NCI-H2171 treated with DMSO at 0.1 percent for 48 hours (cell line): Measurements from ENCODE around the gene PAAF1.
A peak's percentile ranks its signal among the peaks of the same experiment; 100 is the strongest.
"Not testable (repeated sequence)": the region's sequence is repeated elsewhere in the genome, so short reads cannot be mapped to it uniquely, and the experiment has no call there.

ENCODE experiments used
- DNase-seq: peaks from one replicate; lab custom pipeline; 2025; lab: John Stamatoyannopoulos, UW

PAAF1 gene

DNA sequence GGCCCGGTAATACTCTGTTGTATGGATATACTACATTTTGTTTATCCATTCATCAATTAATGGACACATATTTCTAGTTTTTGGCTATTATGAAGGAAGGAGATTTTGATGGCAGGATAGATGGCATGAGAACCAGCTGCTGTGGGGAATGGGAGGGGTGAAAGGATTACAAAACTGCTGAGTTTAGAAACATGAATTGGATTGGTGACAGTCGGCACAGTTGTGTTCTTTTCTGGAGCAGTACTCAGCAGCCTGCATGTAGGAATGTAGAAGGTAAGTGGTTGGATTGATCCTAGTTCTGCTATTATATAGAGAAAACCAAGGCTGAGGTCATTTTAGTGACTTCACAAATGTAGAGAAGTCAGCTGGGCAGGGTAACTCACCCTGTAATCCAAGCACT, 7.1 kb downstream of the PAAF1 start:
- DNase-seq: no peak

DNA sequence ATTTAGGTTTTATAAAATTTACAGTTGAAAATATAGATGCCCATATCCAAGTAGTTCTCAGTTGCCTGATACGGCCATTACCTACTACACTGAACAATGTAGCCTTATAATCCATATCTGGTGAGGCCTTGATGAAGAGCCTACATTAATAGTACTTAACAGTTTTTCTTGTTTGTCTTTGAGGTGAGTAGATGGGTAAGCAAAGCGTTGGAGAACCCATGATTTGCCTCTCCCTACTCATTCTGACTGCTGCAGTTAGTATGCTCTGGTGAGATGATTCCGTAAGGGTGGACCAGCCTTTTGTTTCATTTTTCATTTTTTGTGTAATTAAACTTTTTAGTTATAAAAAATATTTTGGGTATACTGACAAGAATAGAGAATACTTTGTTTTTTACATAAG, 11.4 kb downstream of the PAAF1 start:
- DNase-seq: no peak

DNA sequence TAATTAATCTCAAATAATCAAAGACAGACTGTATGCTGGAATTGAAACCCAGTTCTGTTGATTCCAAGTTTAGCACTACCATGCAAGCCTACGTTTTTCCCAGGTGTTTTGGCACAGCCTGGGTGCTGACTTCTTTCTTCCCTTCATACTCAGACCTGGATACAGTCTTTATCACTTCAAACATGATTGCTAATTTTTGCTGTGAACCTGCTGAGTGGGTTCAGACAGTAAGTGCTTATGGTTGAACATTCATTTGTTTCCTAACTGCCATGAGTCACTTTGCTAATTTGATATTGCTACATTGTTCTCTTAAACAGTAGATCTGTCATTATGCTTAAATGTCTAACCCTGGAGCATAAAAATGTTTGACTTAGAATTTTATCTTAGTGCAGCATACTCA, 12.2 kb downstream of the PAAF1 start:
- DNase-seq: no peak

DNA sequence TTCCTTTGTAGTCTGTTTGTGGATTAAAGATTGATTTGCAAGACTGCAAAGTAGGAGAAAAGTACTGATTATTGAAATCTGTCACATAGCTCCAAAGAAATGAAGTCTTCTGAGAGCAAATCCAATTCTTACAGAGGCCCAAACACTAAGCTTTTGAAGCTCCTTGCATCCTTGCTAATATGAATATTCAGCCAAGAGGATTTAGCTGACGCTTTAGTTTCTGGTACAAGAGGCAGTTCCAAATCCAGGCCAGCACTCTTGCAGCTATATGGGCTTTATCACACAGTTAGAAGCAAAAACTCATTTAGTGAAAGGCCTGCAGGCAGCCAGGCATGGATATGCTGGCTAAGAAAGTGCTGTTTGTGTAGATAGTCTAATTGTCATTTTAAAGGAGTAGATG, 12.7 kb downstream of the PAAF1 start:
- no peak for DNase-seq

DNA sequence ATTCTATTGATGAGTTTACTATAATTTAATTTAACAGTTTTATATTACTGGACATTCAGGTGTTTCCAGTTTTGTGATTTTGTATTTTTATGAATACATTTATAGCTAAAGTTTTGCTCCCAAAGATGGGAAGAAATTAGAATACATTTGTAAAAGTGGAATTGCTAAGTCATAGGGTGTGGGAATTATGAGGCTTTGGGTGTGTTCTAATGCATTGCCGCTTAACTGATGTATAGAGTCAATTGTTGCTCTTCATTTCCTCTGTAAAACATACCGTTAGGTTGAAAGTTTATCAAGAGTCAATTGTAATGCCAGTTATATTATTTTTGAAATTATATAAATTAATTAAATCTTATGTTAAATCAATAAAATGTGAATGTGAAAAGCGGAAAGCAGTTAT, 16.2 kb downstream of the PAAF1 start:
- DNase-seq: no peak

DNA sequence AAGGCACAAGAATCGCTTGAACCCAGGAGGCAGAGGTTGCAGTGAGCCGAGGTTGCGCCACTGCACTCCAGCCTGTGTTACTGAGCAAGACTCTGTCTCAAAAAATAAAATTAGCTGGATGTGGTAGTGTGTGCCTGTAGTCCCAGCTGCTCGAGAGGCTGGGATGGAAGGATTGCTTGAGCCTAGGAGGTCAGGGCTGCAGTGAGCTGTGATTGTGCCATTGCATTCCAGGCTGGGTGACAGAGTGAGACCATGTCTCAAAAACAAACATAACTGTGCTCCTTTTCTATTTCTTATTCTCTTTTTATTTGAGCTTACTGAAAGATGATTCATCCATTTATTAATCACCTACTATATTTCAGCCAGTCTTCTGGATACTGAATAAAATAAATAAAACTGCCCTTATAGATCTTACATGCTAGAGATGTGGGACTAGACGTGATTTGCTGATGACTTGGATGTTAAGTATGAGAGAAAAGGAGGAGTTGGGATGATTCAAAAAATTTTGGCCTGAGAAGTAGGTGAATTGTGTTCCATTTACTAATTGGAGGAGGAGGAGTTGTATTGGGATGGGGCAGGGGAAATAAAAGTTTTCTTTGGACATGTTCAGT, 18.0 kb downstream of the PAAF1 start:
- DNase-seq: no peak

DNA sequence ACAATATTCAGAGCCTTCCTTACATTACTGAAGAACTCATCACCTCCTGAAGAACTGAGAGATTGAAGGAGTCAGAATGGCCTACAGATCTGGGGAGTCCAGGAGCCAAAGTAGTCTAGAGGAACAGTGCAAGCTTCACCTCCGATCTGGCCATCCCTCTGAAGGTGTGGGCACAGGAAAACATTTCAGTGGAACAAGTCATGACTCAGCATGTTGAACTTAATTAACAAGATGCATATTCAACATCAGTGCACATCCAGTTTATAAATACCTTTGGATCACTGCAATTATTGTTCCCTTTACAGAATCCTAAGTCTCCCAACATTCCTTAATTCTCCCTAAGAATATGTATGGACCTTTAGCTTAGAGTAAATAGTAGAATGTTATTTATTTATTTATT, 25.5 kb downstream of the PAAF1 start:
- DNase-seq: no peak

DNA sequence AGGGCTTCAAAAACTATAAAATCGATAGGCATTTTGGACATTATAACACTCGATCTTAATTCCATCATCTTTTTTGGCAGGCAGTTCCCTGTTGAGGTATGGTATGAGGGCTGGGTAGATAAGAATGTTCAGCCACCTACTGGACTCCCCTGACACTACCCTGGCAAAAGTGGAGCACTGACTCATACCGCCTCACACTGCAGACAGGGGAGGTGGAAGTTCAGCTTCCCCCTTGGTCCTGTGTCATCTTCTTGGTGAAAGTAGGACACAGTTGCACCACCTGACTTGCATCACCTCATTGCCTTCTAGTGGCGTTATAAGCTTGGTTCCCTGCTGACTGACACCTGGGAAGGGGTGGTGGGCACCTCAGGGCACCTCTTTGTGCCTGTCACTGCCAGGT, 30.4 kb downstream of the PAAF1 start:
- DNase-seq: no peak

DNA sequence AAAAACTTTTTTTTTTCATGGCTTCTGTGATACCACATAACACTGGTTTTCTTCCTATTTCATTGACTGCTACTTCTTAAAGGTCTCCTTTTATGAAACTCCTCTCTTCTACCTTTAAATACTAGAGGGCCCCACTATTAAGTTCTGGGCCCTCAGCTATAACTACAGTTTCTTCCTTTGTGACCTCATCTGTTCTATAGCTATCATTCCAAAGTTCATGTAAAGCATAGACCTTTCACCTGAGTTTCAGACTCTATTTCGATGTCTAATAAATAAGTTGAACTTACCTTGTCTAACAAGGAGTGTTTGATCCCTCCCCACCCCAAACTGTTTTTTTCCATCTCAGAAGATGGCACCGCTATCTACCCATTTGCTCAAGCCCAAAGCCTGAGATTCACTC, 35.2 kb downstream of the PAAF1 start:
- DNase-seq: no peak

DNA sequence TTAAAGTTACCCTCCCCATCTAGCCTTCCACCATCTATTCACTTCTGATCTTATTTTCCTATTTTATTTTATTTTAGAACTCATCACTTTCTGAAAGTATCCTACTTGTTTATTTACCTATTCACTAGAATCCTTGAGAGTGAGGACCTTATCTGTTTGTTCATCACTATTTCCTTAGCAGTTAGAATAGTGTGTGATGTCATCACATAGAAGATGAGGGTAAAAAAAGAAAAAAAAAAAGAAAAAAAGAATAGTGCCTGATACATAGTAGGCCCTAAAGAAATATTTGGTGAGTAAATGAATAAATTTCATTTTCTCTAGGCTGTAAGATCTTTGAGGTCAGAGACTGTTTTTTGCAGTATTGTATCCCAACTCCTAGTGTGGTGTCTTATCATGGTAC, 36.7 kb downstream of the PAAF1 start:
- no peak for DNase-seq

DNA sequence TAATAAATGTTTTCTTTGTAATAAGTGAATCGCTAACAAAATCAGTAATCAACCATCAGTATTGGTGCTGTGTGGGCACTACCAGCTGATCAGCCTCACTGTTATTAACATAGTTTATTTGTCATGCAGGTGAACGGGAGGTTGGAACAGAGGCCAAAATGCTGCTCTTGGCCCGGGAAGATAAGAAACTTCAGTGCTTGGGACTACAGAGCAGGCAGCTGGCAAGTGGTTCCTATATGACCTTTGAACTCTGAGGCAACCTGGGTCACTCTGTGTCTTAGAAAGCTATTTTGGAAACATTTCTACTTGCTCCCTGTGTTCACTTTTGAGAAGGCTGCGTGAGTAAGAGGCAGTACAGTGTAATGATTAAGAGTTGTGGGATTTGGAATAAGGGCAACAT, 37.5 kb downstream of the PAAF1 start:
- DNase-seq: no peak

DNA sequence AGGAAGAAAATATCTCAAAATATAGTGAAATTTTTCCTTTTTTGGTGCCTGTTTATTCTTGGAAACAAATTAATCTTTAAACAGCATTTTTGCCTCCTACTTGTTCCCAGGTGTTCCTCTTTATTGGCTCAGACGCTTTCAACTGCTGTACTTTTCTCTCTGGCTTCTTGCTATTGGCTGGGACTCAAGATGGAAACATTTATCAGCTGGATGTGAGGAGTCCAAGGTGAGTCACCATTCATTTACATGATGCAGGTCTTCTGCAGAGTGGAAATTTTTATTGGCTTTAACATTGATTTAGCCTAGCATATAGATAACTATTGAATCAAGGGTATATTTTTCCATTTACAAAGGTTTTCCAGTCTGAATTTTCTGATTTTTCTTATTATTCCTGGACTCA, 39.6 kb downstream of the PAAF1 start:
- no peak for DNase-seq

DNA sequence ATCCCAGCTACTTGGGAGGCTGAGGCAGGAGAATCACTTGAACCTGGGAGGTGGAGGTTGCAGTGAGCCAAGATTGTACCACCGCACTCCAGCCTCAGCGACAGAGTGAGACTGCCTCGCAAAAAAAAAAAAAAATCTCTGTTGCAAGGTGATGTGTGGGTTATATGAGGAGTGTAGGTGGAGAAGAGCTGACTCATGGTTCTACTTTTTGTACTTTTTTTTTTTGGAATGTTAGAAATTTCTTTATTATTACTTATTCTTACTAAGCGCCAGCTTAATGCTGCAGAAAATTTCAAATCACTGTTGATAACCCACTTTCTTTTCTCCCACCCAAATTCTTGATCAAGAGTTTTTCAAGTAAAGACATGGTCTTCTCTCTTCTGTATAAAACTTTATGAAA, 44.4 kb downstream of the PAAF1 start:
- no peak for DNase-seq

DNA sequence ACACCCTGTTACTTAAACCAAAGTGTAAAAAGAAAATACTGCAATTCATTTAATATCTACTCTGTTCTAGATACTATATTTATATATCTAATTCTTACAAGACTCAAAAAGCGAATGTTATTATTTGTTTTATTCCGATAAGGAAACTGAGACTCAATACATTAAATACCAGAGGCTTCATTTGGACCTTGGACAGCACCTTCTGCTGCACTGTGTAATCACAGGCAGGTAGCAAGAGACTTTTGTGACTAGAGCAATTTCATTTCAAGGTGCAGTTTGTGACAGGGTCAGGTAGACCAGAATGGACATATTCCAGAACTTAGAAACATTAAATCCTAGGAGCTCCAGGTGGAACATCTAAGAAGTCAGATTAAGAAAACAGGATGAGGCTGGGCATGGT, 52.6 kb downstream of the PAAF1 start:
- no peak for DNase-seq

DNA sequence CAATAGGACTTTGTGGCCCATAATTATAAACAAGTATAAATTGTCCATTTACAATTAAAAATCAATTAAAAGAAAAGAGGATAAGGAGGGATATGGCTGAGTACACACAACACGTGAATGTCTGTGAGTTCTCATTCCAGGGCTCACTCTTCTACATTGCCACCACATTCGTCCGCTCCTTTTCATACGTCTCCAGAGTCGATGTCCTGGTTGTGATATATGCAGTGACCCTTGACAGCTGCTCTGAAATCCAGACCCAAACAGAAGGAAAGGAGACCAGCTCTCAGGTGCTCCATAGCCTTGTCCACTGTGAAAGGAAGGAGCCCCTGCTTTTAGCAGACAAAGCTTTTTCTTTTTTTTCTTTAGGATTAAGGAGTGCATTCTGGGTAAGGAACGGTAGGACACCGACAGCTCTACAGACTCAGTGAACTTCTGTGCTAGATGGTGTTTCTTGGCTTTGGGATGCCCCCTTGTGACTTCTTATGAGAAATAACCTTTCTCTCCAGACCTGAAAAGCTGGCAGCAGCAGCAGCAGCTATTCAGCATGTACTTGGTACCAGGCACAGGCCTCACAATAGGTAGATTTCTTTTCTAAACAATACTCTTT, 54.3 kb downstream of the PAAF1 start:
- DNase-seq: peak; percentile 82

DNA sequence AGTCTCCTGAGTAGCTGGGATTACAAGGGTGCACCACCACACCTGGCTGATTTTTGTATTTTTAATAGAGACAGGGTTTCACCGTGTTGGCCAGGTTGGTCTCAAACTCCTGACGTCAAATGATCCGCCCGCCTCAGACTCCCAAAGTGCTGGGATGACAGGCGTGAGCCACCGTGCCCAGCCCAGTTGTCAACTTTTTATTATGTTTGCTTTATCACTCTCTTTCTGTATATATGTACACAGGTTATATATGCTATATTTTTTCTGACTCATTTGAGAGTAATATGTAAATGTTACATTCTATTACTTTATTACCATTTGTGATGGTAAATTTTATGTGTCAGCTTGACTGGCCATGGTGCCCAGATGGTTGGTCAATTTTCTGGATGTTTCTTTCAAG, 55.2 kb downstream of the PAAF1 start:
- no peak for DNase-seq

DNA sequence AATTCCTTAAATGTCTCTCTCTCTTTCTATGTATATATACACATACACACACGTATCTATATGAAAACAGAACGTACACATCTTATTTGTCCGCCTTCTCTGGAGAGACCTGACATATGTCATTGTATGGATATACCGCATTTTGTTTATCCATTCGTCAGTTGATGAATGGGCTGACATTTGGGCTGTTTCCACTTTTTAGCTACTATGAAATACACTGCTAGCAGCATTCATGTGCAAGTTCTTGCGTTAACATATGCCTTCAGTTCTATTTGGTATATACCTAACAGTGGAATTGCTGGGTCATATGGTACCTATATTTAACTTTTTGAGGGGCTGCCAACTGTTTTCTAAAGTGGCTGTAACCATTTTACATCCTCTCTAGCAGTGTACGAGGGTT, 56.0 kb downstream of the PAAF1 start:
- DNase-seq: no peak

DNA sequence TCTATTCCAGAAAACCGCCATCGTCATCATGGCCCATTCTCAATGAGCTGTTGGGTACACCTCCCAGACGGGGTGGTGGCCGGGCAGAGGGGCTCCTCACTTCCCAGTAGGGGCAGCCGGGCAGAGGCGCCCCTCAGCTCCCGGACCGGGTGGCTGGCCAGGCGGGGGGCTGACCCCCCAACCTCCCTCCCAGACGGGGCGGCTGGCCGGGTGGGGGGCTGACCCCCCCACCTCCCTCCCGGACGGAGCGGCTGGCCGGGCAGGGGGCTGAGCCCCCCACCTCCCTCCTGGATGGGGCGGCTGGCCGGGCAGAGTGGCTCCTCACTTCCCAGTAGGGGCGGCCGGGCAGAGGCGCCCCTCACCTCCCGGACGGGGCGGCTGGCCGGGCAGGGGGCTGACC, 59.2 kb downstream of the PAAF1 start:
- not testable (repeated sequence) for DNase-seq

DNA sequence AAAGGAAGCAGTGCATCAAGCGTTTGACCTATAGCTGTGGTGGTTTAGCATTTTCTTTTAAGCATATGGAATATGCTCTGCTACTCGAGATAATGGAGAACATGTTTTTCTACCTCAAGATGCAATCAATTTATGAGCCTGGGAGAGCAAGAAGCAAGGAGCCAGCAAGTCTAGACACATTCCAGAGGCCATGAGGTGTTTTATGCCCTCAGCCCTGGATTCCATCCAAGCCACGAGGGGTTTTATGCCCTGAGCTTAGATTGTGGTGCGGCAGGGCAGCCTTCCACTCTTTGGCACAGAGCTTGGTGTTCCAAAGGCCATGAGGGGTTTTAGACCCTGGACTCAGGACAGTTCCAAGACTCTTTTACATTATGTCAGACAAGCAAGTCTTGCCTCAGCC, 62.3 kb downstream of the PAAF1 start:
- peak; percentile 49 for DNase-seq

DNA sequence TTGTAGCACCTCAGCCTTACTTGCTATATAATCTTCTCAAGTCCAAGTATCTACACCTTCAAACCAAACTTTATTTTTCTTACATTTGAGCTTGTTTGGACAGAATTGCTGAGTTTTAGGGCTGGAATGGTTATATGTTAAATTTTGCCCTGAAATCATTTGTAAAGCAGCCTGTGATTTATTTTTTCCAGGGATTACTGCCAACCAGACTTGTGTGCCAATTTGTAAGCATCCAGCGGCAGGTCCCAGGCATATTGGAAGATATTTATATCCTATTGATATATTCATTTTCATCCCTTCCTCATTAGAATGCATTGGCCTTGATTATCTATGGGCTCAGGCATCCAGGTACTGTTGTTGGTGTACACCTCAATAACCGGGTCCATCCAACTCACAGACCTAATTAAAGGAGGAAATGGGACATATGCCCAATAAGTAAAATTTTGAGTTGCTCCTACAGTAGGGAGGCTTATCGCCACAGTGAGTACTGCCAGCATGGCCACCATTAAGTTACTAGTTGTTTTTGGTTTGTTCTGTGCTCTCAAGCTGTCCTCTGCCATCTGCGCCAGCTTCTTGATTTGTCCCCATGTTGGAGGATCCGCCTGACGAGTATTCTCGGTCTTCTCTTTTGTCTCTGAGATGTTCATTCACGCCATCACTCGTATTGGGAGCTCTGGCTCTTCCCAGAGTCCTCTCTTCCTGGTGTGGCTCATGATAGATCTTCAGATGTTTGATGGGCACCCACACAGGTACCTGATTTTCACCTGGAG, 64.2 kb downstream of the PAAF1 start:
- DNase-seq: no peak

DNA sequence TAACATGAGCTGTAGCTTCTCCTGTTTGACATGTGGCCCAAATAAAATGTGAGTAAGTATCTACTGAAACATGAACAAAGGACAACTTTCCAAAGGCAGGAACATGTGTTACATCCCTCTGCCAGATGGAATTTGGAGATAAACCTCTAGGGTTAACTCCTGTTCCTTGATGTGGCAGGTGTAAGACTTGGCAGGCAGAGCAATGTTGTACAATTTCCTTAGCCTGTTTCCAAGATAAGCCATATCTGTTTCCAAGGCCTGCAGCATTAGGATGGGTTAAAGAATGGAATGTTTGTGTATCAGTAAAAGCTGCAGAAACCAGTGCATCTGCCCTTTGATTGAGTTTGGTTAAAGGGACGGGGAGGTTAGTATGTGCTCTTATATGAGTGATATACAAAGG, 65.2 kb downstream of the PAAF1 start:
- DNase-seq: peak; percentile 85

DNA sequence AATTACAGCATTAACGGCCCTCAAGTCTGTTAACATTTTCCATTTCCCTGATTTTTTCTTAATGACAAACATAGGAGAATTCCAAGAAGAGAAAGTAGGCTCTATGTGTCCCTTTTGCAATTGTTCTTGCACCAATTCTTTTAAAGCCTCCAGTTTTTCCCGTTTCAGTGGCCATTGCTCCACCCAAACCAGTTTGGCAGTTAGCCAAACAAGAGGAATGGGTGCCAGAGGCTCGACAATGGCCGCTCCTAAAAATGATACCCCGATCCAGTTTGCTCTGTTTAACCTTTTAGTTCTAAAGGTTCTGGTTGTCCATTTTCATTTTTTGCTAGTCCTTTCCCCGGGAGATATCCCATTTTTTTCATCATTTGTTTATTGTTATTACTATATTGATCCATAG, 67.3 kb downstream of the PAAF1 start:
- DNase-seq: no peak

DNA sequence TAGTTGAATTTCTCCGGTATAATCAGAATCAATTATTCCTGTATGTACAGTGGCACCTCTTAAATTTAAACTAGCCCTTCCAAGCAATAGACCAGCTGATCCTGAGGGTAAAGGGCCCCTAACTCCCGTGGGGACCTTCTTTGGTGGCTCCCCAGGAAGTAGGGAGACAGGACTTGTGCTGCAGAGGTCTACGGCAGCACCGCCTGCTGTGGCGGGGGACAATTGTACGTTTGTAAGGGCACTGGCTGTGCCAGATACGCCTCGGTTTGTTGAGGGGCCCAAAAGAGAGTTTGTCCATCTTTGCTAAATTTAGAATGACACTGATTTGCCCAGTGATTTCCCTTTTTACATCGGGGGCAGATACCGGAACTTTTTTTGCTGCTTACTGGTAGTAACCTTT, 68.1 kb downstream of the PAAF1 start:
- DNase-seq: no peak

DNA sequence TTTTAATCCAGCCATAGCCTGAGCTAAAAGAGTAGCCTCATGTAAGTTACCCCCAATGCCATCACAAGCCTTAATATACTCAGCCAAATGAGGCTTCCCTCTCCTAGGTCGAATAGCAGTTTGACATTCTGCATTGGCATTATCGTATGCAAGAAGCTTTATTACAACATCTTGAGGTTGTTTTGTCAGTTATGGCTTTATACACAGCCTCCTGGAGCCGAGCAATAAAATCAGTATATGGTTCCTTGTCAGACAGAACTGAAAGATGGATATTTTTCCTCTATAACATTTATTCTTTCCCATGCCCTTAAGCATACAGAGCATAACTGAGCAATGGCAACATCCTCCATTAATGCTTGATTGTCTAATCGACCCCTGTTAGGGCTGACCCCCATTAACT, 68.6 kb downstream of the PAAF1 start:
- DNase-seq: no peak
